IMR-90 (cell line): ENCODE data around the gene LDHAL6B. TPM values are rescaled to one million over a fixed set of nuclear protein-coding genes. Genes with fewer than 3 reads are reported as not detected.

Experiments used
- ATAC-seq: fragments of 200-7000 bp; cut with Tn5 transposase; 2 replicates; pipeline ENCODE4 v1.9.1; 2020; ENCODE audit warnings: low read depth, mild to moderate bottlenecking, moderate library complexity
- BruUV-seq: library from RNA; stranded (reverse); fragments of 400-500 nt; replicated peaks from 2 replicates; lab custom pipeline; 2021; lab: Mats Ljungman, UMichigan
- CTCF ChIA-PET: fragments of 300-600 bp; formaldehyde crosslinking; extraction: SDS; loops from one replicate; lab custom pipeline; 2021; ENCODE audit warnings: antibody characterized with exemption; lab: Yijun Ruan, JAX
- POLR2A ChIA-PET: fragments of 300-600 bp; sonication (Branson Sonifier 250); formaldehyde crosslinking; loops from one replicate; lab custom pipeline; 2022; ENCODE audit warnings: antibody characterized with exemption; ENCODE audit not compliant: unreplicated experiment; lab: Charles Lee
- DNase-seq: peaks from one replicate; pipeline ENCODE4 v3.0.0; 2013
- H2AFZ ChIP-seq: replicated peaks from 2 replicates; pipeline ENCODE3; 2013; ENCODE audit warnings: low read length, mild to moderate bottlenecking; ENCODE audit not compliant: poor library complexity
- H2AK5ac ChIP-seq: 2 replicates; pipeline ENCODE4 v1.6.1; 2013; ENCODE audit warnings: low read depth, low read length, inconsistent platforms
- H2AK9ac ChIP-seq: replicated peaks from 2 replicates; pipeline ENCODE3; 2013; ENCODE audit warnings: mild to moderate bottlenecking, low read depth, low read length, moderate library complexity; ENCODE audit not compliant: poor library complexity
- H2BK120ac ChIP-seq: 2 replicates; pipeline ENCODE4 v1.6.1; 2013; ENCODE audit warnings: low read depth, low read length, inconsistent platforms
- H2BK15ac ChIP-seq: 3 replicates; pipeline ENCODE4 v1.6.1; 2013; ENCODE audit warnings: low read depth, low read length, inconsistent platforms
- H2BK20ac ChIP-seq: 2 replicates; pipeline ENCODE4 v1.6.1; 2013; ENCODE audit warnings: low read depth, mild to moderate bottlenecking, inconsistent platforms, low read length, moderate library complexity
- H2BK5ac ChIP-seq: 2 replicates; pipeline ENCODE4 v1.6.1; 2013; ENCODE audit warnings: mild to moderate bottlenecking, low read depth, low read length, inconsistent platforms; ENCODE audit not compliant: poor library complexity, severe bottlenecking
- H3K14ac ChIP-seq: replicated peaks from 2 replicates; pipeline ENCODE4 v1.6.1; 2013; ENCODE audit warnings: low read depth, low read length, inconsistent platforms
- H3K18ac ChIP-seq: 2 replicates; pipeline ENCODE4 v1.6.1; 2013; ENCODE audit warnings: low read depth, low read length, control low read depth
- H3K23ac ChIP-seq: 2 replicates; pipeline ENCODE4 v1.6.1; 2013; ENCODE audit warnings: low read depth, low read length, inconsistent platforms
- H3K27ac ChIP-seq: 2 replicates; pipeline ENCODE4 v1.5.1; 2013; ENCODE audit warnings: mild to moderate bottlenecking, control low read depth, low read length; ENCODE audit not compliant: insufficient read depth
- H3K27me3 ChIP-seq: 2 replicates; pipeline ENCODE4 v1.6.1; 2013; ENCODE audit warnings: low read length; ENCODE audit not compliant: control insufficient read depth, insufficient read depth
- H3K36me3 ChIP-seq: 2 replicates; pipeline ENCODE4 v1.6.1; 2013; ENCODE audit warnings: low read length, mixed read lengths; ENCODE audit not compliant: control insufficient read depth, insufficient read depth
- H3K4ac ChIP-seq: 2 replicates; pipeline ENCODE4 v1.6.1; 2013; ENCODE audit warnings: low read depth, low read length, inconsistent platforms
- H3K4me1 ChIP-seq: 2 replicates; pipeline ENCODE4 v1.6.1; 2013; ENCODE audit warnings: low read length, mixed read lengths; ENCODE audit not compliant: control insufficient read depth, insufficient read depth
- H3K4me2 ChIP-seq: 2 replicates; pipeline ENCODE4 v1.6.1; 2013; ENCODE audit warnings: low read depth, mild to moderate bottlenecking, control low read depth, low read length, moderate library complexity
- H3K4me3 ChIP-seq: 2 replicates; pipeline ENCODE4 v1.5.1; 2013; ENCODE audit warnings: low read depth, mild to moderate bottlenecking, control low read depth, low read length, moderate library complexity; ENCODE audit not compliant: insufficient read depth
- H3K56ac ChIP-seq: 2 replicates; pipeline ENCODE4 v1.6.1; 2013; ENCODE audit warnings: low read length, inconsistent platforms; ENCODE audit not compliant: insufficient read depth; ENCODE audit errors: extremely low read depth
- H3K79me1 ChIP-seq, 2 experiments: 2 replicates each; pipeline ENCODE4 v1.6.1; 2013; ENCODE audit warnings: low read length in 2 of 2, inconsistent platforms in 1 of 2, low read depth in 1 of 2
- H3K9ac ChIP-seq: 2 replicates; pipeline ENCODE4 v1.6.1; 2013; ENCODE audit warnings: low read depth, low read length, control low read depth
- H3K9me1 ChIP-seq: 2 replicates; pipeline ENCODE4 v1.6.1; 2013; ENCODE audit warnings: low read length, inconsistent platforms; ENCODE audit not compliant: insufficient read depth
- H3K9me3 ChIP-seq: 2 replicates; pipeline ENCODE4 v1.6.1; 2013; ENCODE audit warnings: low read length; ENCODE audit not compliant: control insufficient read depth, insufficient read depth
- H4K20me1 ChIP-seq: 2 replicates; pipeline ENCODE4 v1.6.1; 2013; ENCODE audit warnings: low read length, inconsistent platforms; ENCODE audit not compliant: insufficient read depth
- H4K5ac ChIP-seq: 2 replicates; pipeline ENCODE4 v1.6.1; 2013; ENCODE audit warnings: mild to moderate bottlenecking, low read depth, low read length, control low read depth
- H4K8ac ChIP-seq, 2 experiments: 2 replicates each; pipeline ENCODE4 v1.6.1; 2013; ENCODE audit warnings: low read depth in 2 of 2, low read length in 2 of 2, control low read depth in 1 of 2, inconsistent platforms in 1 of 2
- H4K91ac ChIP-seq: 2 replicates; pipeline ENCODE4 v1.6.1; 2013; ENCODE audit warnings: low read depth, low read length, inconsistent platforms; ENCODE audit not compliant: insufficient read depth
- BHLHE40 ChIP-seq: fragments of 150-350 bp; IDR thresholded peaks from 2 replicates; pipeline ENCODE4 v1.6.1; 2016; ENCODE audit warnings: mild to moderate bottlenecking, low read depth, low read length
- FOS ChIP-seq: fragments of 150-350 bp; IDR thresholded peaks from 2 replicates; pipeline ENCODE4 v1.6.1; 2016; ENCODE audit warnings: low read depth, low read length
- MAZ ChIP-seq: IDR thresholded peaks from 2 replicates; pipeline ENCODE4 v1.6.1; 2012; ENCODE audit warnings: low read depth, mild to moderate bottlenecking, low read length, improper control_type of control experiment, moderate library complexity, borderline replicate concordance
- WGBS, 2 experiments: methylation state at CpG; one replicate each; pipeline versions ENCODE4 v1.1.5 to v1.1.7; 2013; ENCODE audit warnings: missing lambda C conversion rate in 2 of 2; ENCODE audit not compliant: insufficient read length in 1 of 2; ENCODE audit errors: extremely low coverage in 2 of 2; 5-methylcytosine and 5-hydroxymethylcytosine counted together
- dilution Hi-C: fragments of 300-500 bp; cut with HindIII; formaldehyde crosslinking; loops from one replicate; pipeline ENCODE4 v1.14.3; 2018; ENCODE audit warnings: low sequenced_read_pairs; ENCODE audit not compliant: unreplicated experiment
- in situ Hi-C: fragments of 300-500 bp; cut with MboI; formaldehyde crosslinking; loops from 3 replicates; pipeline ENCODE4 v1.14.3; 2019; ENCODE audit warnings: low sequenced_read_pairs, inconsistent platforms, mixed read lengths
- intact Hi-C: fragments of 100-400 bp; cut with micrococcal nuclease; formaldehyde crosslinking; loops from 2 replicates; pipeline ENCODE4 v1.10.0; 2022
- polyA plus RNA-seq, 3 experiments: library from polyadenylated mRNA; depleted of rRNA; stranded (reverse); fragments of >200 nt; gene quantifications; 2 replicates each; pipeline ENCODE4 v1.2.3, GENCODE V29; 2012; ENCODE audit warnings: low replicate concordance in 1 of 3
- total RNA-seq: library from RNA; depleted of rRNA; stranded (reverse); fragments of >200 nt; gene quantifications from 2 replicates; pipeline ENCODE4 v1.2.3, GENCODE V29; 2012

LDHAL6B gene
- total and polyA plus RNA-seq, 2 of the 4 experiments (the other 2 are of a cell fraction), result not detected

GRCh38 chr15:59199626-59200465, 6.8 kb upstream of the LDHAL6B start:
- POLR2A ChIA-PET, result no interaction called here
- peak overlapping the region; percentile 5; the same call in 1 of the 2 replicates for H4K5ac ChIP-seq
- peaks cover 5% of the 10 kb centered on the region for H3K4me1 ChIP-seq
- H2BK20ac ChIP-seq, result peak overlapping the region; percentile 51; the same call in 1 of the 2 replicates
- H2BK120ac ChIP-seq, result peak overlapping the region; percentile 65
- H3K36me3 ChIP-seq, result peaks cover 18% of the 10 kb centered on the region
- BruUV-seq, result no TSS peak
- H3K4ac ChIP-seq, result peak overlapping the region; percentile 71
- H3K79me1 ChIP-seq, result peaks cover 0 to 15% of the 10 kb centered on the region in 2 experiments; a peak in 2 of 4 replicates
- peak overlapping the region; percentile 12 for H2AK9ac ChIP-seq
- no peak overlapping the region for H3K4me3 ChIP-seq
- peak overlapping the region; percentile 37 for H2AK5ac ChIP-seq
- H4K20me1 ChIP-seq, result no peaks in the 10 kb centered on the region
- ATAC-seq (peak; percentile 73), DNase-seq (peak; percentile 85)
- no peaks in the 10 kb centered on the region for H3K27me3 ChIP-seq
- intact Hi-C loops, result no loop called here
- H4K8ac ChIP-seq, result peak overlapping the region in 1 of 2 experiments; percentile 61; a peak in 2 of 4 replicates
- in situ Hi-C loops, result no loop called here
- H3K9me1 ChIP-seq, result peaks cover 15% of the 10 kb centered on the region
- H2BK15ac ChIP-seq, result peak overlapping the region; percentile 11; the same call in 1 of the 3 replicates
- H2AFZ ChIP-seq, result peak overlapping the region; percentile 28
- WGBS, 2 experiments, result 0% methylated on average over 2 of the region's 10 CpGs; no CpG with 5 or more reads in 1 of the 2 experiments
- dilution Hi-C loops, result no loop called here
- 0 out of 2 replicates have a peak overlapping the region, but pooled peaks have one; percentile 15 for H3K27ac ChIP-seq
- H2BK5ac ChIP-seq, result peak overlapping the region; percentile 53
- H3K4me2 ChIP-seq, result no peak overlapping the region
- peak; percentile 65 for TF ChIP-seq FOS
- TF ChIP-seq MAZ, result no peak
- peak; percentile 16; the same call in 1 of the 2 replicates for TF ChIP-seq BHLHE40
- H3K14ac ChIP-seq, result peak overlapping the region; percentile 49
- H3K23ac ChIP-seq, result peak overlapping the region; percentile 46; the same call in 1 of the 2 replicates
- H3K9ac ChIP-seq, result no peak overlapping the region
- H3K9me3 ChIP-seq, result no peaks in the 10 kb centered on the region
- H4K91ac ChIP-seq, result peak overlapping the region; percentile 19; the same call in 1 of the 2 replicates
- no peak overlapping the region for H3K56ac ChIP-seq
- CTCF ChIA-PET, result no interaction called here
- H3K18ac ChIP-seq, result peak overlapping the region; percentile 66; the same call in 1 of the 2 replicates
